ENCODE measurements around the gene ZFP36L1. TPM values are rescaled to one million over a fixed set of nuclear protein-coding genes. Genes with fewer than 3 reads are reported as not detected.

Gene ZFP36L1
- total RNA-seq, 1 experiment from 2014 or later = 304 TPM

DNA sequence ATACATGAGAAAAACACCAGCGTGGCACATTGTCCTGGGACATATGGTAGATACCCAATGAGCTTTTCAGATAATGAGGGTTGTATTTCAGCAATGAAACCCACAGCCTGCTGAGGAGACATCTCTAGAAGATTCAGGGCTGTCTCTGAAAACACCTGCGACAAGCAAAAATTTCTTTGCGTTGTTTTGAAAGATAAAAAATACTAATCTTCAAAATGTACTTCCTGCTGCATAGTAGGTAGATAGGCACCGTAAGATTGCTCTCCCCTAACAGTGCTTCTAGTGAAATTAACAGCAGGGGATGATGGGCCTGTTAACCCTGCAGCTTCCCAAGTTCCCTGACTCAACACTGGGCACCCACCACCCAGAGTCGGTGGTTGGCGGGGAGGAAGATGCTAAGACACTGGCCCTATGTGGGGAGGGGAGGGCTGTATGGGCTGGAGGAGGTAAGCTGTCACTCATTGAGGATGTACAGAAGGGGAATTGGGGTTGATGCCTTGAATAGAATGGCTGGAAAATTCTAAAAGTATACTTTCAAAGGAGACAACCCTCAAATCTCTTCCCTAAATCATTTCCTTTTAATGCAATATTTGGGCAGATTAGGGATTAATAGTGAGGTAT is 20.0 kb downstream of the ZFP36L1 start:
- TF ChIP-seq, protein P1, sequence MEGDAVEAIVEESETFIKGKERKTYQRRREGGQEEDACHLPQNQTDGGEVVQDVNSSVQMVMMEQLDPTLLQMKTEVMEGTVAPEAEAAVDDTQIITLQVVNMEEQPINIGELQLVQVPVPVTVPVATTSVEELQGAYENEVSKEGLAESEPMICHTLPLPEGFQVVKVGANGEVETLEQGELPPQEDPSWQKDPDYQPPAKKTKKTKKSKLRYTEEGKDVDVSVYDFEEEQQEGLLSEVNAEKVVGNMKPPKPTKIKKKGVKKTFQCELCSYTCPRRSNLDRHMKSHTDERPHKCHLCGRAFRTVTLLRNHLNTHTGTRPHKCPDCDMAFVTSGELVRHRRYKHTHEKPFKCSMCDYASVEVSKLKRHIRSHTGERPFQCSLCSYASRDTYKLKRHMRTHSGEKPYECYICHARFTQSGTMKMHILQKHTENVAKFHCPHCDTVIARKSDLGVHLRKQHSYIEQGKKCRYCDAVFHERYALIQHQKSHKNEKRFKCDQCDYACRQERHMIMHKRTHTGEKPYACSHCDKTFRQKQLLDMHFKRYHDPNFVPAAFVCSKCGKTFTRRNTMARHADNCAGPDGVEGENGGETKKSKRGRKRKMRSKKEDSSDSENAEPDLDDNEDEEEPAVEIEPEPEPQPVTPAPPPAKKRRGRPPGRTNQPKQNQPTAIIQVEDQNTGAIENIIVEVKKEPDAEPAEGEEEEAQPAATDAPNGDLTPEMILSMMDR (IDR thresholded peaks at IDR 0.05 in 2 of 3, conservative IDR thresholded peaks at IDR 0.05 in 1 of 3; ENCODE audit: borderline replicate concordance in 1 of 3, insufficient read depth in 1 of 3, low read depth in 2 of 3, low read length in 2 of 3) = no peak
- TF ChIP-seq TCF7L2 (IDR thresholded peaks at IDR 0.05; ENCODE audit: borderline replicate concordance, extremely low read depth, insufficient read depth, insufficient read length) (no peak), SP1 (IDR thresholded peaks at IDR 0.05; ENCODE audit: low read depth) (no peak), EZH2phosphoT487 (IDR thresholded peaks at IDR 0.05; ENCODE audit: borderline replicate concordance) (no peak), SRF (IDR thresholded peaks at IDR 0.05; ENCODE audit: low read depth) (no peak), ZNF274 (IDR thresholded peaks at IDR 0.05; ENCODE audit: low read depth, low read length) (no peak)
- TF ChIP-seq, protein P2, sequence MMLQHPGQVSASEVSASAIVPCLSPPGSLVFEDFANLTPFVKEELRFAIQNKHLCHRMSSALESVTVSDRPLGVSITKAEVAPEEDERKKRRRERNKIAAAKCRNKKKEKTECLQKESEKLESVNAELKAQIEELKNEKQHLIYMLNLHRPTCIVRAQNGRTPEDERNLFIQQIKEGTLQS (IDR thresholded peaks at IDR 0.05) = no peak
- Histone ChIP-seq H3K4me2 (ENCODE audit: low read length) (no peak overlapping the region), H3K36me3 (ENCODE audit: control insufficient read depth in 1 of 2, insufficient read depth in 2 of 2, low read length in 2 of 2) (no peaks in the 10 kb centered on the region), H3K4me1 (ENCODE audit: control insufficient read depth in 1 of 2, insufficient read depth in 2 of 2, low read length in 2 of 2) (peaks cover 7 to 8% of the 10 kb centered on the region in 2 experiments; a peak in 3 of 4 replicates), H3K27ac (ENCODE audit: low read depth, low read length) (no peak overlapping the region), H3K9me3 (ENCODE audit: control insufficient read depth in 1 of 2, insufficient read depth in 1 of 2, low read depth in 1 of 2, low read length in 2 of 2) (0 out of 4 replicates have a peak, but pooled peaks cover 0 to 5% of the 10 kb centered on the region in 2 experiments), H2AFZ (ENCODE audit: low read depth, low read length, poor library complexity, severe bottlenecking) (no peak overlapping the region), H3K9ac (ENCODE audit: low read length) (no peak overlapping the region), H3K27me3 (ENCODE audit: insufficient read depth, low read length) (no peaks in the 10 kb centered on the region), H3K9me2 (ENCODE audit: insufficient read depth) (no peaks in the 10 kb centered on the region), H4K20me1 (ENCODE audit: insufficient read depth) (no peaks in the 10 kb centered on the region), H3K79me2 (ENCODE audit: insufficient read depth, low read length) (no peaks in the 10 kb centered on the region), H3K4me3 (replicated peaks in 1 of 2; ENCODE audit: low read depth in 1 of 2, low read length in 2 of 2) (no peak overlapping the region)
- DNase-seq (ENCODE audit: low read depth, low spot score) = no peak
- no TSS peak for BruUV-seq (replicated peaks)
- CTCF ChIA-PET = no interaction called here
- no peak for ATAC-seq
- intact Hi-C loops (cut with micrococcal nuclease) = no loop called here
- POLR2A ChIA-PET = no interaction called here
- RAD21 ChIA-PET (ENCODE audit: low non-redundant PET in 1 of 2, low total read pairs in 2 of 2, uncharacterized antibody in 2 of 2, unreplicated experiment in 2 of 2) = no interaction called here
